GM18867 (cell line): ENCODE measurements around the gene PGM1.

ENCODE experiments used
- ATAC-seq: cut with Tn5 transposase; IDR thresholded peaks from one replicate; pipeline ENCODE4 v1.9.1; 2021; ENCODE audit warnings: mild to moderate bottlenecking, moderate library complexity; ENCODE audit not compliant: unreplicated experiment

Gene PGM1

DNA sequence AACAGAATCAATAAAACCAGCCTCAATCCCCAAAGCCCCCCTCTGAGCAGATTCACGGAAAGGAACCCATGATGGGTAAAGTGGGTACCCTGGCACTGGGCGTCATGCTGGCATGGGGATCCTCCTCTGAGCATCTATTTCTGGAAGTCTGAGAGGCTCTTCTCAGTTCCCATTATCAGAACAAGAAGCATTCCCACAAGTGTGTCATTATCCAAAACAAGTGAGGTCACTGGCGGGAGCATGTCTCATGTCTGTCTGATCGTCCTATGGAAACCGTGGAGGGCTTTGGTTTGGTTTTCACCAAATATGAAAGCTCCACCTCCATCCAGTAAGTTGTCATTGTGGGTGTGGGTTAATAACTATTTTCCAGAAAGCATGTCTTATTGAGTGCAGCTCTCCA is 70.7 kb downstream of the PGM1 start:
- no peak for ATAC-seq

DNA sequence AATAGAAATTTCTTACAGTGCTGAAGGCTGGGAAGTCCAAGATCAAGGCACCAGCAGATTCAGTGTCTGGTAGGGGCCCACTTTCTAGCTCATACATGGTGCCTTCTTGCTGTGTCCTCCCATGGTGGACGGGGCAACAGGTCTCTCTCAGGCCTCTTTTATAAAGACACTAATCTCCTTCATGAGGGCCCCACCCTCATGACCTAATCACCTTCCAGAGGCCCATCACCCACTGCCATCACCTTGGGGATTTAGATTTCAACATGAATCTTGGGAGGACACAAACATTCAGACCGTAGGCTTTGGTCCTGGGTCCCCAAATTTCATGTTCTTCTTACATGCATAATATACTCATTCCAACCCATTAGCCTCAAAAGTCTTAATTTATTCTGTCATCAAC is 71.5 kb downstream of the PGM1 start:
- no peak for ATAC-seq

DNA sequence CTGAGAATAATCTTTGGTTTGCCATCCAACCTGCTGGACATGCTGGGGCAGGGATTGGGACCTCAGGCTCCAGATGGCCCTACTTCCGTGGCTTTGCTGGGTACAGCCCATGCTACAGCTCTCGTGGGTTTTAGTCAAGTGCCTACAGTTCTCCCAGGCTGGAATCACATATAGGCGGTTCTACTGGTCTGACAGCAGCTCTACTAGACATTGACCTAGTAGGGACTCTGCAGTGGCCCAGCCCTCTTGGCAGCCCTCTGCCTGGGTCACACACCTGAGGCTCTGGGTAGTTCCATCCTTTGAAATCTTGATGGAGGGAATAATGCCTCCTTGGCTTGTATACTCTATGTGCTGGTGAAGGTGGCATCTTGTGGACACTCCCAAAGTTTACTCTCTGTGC is 72.2 kb downstream of the PGM1 start:
- no peak for ATAC-seq

DNA sequence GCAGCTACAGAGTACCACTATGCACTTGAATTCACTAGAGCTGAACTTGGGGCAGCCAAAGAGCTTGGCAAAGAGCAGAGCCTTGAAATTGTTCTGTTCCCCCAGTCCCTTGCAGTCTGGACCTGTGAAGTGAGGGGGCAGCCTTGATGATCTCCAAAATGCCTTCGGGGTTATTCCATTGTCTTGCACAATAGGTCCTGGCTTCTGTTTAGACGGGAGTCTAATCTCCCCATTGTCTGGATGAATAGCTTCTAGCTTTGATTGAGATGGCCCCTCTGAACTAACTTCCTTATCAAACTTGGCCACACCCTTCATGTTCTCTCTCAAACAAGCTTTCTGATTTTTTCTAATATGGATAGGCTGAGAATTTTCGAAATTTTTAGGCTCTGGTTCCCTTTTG is 72.6 kb downstream of the PGM1 start:
- ATAC-seq = no peak

DNA sequence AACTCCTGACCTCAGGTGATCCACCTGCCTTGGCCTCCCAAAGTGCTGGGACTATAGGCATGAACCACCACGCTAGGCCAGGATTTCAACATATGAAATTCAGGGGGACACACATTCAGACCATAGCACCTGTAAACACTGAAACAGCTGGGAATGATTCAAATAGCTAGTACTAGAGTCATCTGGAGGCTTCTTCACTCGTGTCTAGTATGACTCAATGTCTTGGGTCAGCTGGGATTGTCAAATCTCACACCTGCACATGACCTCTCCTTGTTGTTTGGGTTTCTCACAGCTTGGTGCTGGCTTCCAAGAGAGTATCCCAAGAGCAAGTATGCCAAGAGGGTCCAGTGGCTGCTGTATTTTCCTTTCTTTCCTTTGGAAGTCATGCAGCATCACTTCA is 75.1 kb downstream of the PGM1 start:
- ATAC-seq = no peak

DNA sequence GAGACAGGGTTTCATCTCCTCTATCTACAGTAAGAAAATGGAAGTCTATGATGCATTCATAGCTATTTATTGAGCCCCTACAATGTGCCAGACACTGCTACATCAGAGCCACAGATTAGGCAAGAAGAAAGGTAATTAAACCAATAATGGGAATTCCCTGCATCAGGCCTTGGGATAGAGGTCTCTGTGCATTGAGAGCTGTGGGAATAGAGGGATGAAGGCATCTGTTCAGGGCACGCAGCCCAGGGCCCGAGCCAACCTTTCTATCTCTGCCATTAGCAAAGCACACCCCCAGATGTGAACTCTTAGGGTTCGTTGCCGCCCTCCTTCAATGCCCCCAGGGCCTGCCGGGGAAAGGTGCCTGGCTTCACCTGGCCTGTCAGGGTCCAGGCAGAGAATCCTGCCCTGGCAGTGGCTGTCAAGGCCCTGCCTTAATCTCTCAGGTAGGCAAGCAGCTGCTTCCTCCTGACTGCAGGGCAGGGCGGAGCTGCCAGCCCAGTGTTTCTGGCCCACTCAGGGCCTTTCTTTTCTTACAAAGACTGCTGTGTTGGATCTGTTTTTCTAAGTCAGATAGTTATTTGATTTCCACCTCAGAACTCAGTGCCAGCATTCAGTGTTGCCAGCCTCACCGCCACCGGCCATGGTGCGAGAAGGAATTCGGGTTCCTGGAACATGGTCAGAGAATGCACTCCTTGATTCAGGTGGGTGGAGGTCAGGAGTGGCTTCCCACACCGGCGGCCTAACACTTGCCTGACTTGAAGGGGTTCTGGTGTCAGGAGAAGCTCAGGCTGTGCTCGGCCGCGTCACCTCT is 76.1 kb downstream of the PGM1 start:
- ATAC-seq = no peak

DNA sequence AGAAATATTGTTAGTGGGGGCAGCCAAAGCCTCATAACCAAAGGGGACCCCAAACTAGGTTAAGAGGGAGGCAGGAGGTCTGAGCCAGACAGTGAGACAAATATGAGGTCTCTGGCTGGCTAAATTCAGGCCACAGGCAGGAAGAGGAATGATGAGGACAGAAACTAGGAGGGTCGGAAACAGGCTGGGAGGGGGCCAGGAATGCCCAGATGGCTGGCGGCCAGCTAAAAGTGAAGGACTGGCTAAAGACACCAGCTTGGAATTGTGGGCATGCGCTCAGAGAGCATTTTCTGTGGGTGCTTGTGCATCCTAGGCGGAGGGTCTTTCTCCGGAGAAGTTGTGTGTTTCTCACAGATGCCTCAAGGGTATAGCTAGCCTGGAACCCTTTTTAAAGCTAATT is 77.0 kb downstream of the PGM1 start:
- ATAC-seq = no peak

DNA sequence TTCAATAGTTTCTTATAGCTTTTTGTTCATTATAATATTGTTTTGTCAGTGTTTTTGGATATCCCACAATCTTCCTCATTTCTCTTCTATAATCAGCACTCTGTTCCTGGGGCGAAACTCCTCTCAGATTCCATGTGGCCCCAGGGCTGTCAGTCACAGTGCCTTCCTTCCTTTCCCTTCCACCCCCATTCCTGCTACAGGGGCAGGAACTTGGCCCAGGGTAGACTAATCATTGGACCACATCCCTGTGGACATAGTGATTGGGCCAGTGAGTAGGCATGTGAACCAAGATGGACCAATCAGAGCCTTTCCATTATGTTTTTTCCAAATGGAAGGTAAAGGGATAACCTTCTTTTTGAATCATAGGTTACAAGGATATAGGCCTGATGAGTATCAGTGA is 78.3 kb downstream of the PGM1 start:
- no peak for ATAC-seq

DNA sequence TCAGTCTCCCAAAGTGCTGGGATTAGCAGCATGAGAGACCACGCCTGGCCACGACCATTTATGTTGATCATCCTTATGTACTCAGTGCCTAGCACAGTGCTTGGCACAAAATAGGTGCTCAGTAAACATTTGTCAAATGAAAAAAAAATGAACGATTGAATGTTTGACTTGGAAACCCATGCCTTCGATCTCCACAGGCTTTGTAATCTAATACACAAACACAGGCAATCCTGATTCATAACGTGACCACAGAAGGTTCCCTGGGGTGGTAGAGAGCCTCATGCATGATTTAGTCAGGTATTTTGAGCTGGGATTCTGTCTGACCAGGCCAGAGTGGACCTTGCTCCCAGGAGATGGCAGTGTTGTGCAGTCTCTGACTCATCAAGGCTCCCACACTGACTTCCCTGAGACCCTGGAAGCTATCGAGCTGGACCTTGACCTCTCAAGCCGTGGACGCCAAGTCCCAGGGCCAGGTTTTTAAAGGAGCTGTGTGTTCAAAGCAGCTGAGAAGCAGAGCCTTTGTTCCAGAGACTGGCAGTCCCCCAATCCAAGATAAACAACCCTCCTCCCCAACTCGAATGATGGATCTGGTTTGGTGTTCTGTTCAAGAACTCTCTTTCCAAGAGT is 81.1 kb downstream of the PGM1 start:
- ATAC-seq = peak; percentile 71

DNA sequence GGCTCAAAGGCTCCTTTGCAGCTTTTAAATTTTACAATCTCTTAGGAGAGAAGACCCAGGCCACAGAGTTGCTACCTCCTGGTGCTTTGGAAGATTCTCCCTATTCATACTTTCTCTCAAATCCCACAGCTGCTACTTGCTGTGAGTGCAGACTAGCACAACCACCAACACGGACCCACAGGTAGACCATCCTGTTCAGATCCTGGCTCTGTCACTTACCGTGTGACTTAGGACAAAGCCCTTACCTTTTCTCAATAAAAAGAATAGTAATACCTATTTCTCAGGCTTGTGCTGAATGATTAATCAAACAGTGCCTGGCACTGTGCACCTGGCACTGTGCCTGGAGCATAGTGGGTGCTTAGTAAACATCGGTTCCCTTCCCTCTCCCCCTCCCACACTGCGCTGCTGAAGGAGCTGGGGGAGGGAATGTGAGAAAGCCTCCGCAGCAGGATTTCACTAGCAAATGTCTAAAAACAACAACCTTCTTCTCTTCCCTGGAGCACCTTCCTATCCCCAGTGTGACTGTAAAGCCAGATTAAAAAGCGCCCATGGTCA is 81.7 kb downstream of the PGM1 start:
- ATAC-seq = no peak

DNA sequence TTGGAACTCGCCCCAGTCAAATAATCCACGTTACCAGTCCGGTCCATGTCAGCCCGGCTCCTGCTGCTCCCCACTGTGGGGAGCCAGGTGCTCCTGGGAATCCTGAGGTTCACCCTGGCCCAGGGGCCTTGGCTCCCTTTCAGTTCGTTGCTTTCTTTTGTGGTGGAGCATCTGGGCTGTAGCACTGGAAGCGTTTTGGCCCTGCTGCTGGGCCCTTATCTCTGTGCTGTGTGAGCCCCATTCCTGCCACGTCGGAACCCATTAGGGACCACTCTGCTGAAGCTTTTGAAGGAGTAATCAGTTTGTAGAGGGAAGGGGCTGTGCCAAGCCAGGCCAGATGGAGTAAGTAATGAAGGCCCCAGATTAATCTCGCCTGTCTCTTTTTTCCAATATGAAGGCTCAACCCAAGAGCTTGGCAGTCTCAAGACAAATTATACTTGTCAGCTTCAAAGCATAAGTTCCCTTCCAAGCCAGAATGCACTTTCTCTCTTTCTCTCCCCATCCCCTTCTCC is 82.3 kb downstream of the PGM1 start:
- no peak for ATAC-seq

DNA sequence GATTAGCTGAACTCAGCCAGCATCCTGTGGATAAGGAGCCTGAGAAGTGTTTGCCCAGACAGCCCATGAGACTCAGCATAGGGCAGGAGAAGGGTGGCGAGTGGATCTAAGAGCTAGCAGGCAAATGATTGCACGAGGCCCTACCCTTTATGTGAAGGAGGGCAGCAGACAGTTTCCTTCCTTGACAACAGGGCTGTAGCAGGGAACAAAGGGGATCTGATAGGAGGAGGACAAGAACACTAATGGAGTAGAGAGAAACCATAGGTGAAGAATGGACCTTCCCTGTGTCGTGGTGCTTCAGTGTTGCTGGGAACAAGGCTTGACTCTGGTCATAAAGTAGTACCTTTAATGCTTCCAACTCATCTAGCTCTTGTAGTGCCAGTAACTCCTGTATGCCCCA is 84.3 kb downstream of the PGM1 start:
- ATAC-seq = no peak

DNA sequence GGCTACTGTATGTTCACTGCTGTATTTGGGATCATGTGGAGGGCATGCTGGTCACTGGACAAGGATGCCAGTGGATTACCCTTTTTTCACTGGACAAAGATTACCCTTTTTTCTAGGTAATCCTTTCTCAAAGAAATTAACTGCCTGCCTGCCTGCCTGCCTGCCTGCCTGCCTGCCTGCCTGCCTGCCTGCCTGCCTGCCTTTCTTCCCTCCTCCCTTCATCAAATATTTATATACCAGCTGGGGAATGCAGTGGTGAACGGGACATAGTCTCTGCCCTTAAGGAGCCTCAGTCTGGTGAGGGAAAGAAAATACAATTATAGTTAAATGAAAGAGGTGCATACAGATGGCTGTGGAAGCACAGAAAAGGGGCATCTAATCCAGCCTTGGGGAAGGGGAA is 85.0 kb downstream of the PGM1 start:
- no peak for ATAC-seq

DNA sequence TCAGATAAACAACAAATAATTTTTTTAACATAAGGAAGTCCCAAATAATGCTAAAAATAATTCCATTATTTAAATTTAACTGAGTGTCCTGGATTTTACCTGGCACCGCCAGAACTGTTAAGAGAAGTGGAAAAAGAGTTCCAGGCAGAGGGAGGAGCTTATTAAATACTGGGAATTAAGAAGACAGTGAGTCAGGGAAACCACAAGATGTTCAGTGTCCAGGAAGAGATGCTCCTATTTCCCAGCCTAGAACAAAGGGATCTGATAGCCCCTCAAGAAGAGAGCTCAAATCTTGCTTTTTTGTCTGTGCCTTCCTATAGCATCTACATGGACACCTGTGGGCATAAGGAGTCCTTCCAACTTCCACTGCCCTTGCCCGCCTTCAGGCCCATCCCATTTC is 85.9 kb downstream of the PGM1 start:
- no peak for ATAC-seq

DNA sequence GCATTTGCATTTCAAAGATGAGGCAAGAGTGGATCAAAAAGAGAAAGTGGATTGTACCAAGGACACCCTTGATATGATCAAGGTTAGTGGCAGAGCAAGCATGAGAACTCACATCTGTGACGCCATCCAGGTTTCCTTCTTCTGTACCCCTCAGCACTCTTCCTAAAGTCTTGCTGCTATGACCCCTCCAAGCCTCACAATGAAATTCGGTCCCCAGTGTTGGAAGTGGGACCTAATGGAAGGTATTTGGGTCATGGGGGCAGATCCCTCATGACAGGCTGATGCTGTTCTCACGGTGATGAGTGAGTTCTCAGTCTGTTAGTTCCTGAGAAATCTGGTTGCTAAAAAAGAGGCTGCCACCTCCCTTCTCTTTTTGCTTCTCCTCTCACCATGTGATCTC is 86.4 kb downstream of the PGM1 start:
- ATAC-seq = no peak

DNA sequence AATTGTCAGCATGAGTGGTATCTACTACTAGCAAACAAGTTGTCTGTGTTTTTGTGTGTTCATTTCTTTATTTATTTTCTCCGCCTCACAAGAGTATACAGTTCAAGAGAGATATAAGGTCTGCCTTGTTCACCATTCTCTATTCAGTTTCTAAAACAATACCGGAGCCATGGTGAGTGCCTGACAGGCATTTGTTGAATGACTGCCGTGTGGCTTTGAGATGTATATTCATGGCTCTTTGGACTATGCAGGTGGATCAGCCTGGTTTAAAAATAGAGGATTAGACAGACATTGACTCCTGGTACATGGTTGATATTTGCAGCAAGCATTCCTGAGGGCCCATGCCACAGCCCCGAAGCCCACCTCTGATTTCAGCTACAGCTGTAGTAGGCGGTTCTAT is 89.7 kb downstream of the PGM1 start:
- no peak for ATAC-seq

DNA sequence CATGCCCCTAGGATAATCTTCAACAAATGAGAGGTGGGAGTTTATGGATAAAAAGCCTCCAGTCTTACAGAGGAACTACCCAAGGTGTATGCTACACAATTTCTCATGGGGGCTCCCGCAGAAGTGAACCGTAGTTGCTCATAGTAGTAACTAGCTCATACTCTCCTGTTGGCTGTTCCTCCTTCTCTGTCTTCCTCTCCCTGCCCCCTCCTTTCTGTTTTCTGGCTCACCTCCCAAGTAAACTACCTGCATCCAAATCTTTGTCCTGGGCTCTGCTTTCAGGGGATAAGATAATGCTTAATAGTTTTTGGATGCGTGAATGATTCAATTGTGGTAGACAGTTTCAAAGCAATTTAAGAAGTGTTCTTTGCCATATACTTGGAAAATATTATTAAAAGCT is 90.5 kb downstream of the PGM1 start:
- no peak for ATAC-seq

DNA sequence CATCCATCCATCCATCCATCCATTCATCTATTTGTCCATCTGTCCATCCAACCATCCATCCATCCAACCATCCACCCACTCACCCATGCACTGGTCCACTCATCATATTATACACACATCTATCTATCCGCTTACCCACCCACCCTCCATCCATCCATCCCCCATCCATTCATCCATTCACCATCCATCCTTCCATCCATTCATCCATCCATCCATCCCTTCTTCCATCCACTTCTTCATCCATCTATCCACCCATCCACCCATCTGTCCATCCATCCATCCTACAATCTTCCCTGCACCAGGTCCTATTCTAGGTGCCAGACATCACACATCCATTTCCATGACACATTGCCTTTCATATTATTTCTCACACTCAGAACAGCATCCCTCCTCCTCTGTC is 93.5 kb downstream of the PGM1 start:
- ATAC-seq = no peak

DNA sequence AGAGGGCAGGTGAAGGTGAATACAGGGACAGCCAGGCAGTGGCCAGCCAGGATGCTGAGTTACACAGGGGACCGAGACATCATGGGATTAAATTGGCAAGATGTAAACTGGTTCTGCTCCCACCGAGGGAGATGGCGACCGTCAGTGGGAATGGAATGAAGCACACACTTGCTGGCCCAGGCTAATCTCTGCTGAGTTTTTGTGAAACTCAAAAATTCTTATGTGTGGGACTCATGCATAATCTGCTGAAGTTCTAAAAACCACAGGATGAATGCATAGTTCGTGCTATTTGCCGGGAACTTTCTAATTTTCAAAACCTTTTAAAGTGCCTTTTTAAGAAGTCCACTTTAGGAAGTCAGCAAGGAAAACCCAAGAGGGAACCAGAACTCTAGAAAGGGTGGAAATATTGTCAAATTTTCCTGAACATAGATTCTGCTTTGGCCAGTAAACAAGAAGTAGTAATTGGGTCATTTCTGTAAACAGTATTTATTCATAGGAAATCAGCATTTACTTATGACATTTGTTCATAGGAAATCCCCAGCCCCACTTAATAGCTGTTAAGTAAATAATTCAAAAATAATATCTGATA is 95.2 kb downstream of the PGM1 start:
- ATAC-seq = no peak

DNA sequence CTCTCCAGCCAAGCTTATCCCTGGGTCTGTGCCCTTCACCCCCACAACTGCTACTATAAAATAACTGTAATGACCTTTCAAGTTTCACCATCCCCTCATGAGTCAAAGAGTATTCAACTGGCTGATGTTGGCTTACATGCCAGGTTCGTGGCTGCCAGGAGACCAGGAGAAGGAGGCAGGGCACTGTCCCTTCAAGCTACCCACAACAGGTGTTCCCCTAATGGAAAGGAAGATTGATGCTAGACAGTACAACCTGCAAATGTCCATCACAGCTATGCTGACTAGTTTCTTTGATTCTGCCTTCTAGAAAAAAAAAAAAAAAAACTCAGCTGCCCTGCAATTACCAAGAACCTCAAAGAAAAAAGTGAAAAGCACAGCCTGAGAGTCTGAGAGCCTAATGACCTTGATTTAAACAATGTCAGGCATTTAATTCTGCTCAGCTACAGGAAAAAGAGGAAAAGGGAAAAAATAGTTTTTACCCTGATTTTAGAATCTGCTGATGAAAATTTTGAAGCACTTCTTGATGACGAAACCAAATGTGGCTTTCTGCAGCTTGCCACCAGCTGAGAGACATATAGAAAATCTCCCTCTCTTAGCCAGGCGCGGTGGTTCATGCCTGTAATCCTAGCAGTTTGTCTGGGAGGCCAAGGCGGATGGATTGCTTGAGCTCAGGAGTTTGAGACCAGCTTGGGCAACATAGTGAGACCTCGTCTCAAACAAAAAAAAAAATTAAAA is 97.9 kb downstream of the PGM1 start:
- ATAC-seq = no peak

DNA sequence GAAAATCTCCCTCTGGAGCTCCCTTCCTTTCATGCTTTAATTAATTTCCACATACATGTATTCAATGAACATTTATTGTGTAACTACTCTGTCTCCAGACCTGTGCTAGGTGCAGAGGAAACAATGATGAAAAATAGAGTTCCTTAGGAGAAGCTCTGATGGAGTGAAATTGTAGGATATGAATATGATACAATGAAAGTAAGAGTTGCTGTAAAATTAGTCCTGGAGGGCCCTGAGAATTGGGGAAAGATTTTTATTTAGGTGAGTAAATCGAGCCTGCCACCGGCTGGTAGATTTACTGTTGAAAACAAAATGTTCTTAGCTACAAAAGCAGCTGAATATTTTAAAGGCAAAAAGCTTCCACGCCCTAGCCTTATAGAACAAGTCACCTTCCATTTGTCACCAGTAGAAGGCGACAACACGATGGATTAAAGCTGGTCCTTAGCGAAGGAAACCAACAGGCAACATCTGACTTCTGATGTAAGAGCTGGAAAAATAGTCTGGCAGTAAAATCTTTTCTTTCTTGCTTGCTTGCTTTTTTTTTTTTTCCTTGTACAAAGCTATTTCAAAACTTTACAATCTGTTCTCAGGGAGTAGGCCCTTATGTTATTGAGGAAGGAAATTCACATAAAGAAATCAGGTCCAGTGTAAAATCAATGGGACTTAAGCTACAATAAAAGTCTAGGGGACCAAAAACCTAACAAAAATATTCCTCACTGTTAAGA is 98.7 kb downstream of the PGM1 start:
- ATAC-seq = peak; percentile 73
